ENCODE measurements around the gene DAP. TPM values are rescaled to one million over a fixed set of nuclear protein-coding genes. Genes with fewer than 3 reads are reported as not detected.
A peak's percentile ranks its signal among the peaks of the same experiment; 100 is the strongest.

The DAP gene
- total and polyA plus RNA-seq, 2 experiments from 2014 or later = 35.7 to 37.6 TPM

DNA sequence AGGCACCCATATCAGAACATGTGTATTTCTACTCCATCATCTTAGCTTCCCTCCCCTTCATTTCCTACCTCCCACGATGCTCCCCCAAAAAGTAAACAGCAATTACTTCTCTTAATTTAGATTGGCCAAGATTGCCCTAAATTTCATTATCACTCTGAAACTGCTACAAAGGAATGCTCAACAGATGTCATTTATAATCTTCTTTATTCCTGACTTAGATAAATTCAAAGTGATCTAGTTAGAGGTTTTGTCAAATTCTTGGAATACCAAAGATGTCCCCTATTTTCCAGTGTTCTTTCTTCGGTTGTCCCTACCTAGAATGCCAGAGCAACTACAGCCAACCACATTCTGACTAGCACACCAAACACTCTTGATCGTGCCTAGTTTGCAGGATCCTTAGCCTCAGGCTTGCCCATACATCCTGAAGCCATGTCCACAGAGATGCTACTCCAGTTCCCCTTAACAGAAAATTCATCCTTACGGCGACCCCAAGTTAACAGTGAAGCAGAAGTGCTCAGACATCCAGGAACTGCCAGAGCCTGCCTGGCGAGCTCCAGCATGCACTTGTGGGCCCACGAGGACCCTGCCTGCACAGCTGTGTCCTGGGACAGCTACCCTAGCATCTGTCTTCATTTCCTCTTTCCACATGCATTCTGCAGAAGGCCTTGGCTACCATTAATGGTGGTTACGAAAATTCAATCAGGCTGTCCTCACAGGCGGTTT lies 31.6 kb downstream of the DAP start (continued):
- TF ChIP-seq, protein P1, sequence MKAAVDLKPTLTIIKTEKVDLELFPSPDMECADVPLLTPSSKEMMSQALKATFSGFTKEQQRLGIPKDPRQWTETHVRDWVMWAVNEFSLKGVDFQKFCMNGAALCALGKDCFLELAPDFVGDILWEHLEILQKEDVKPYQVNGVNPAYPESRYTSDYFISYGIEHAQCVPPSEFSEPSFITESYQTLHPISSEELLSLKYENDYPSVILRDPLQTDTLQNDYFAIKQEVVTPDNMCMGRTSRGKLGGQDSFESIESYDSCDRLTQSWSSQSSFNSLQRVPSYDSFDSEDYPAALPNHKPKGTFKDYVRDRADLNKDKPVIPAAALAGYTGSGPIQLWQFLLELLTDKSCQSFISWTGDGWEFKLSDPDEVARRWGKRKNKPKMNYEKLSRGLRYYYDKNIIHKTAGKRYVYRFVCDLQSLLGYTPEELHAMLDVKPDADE (IDR thresholded peaks at IDR 0.05) = no peak
- TF ChIP-seq EZH2 (IDR thresholded peaks at IDR 0.05; ENCODE audit: low read depth, unreplicated experiment) (no peak), POLR2AphosphoS5 (IDR thresholded peaks at IDR 0.05; ENCODE audit: low read depth) (no peak), EZH2phosphoT487 (IDR thresholded peaks at IDR 0.05; ENCODE audit: unreplicated experiment) (no peak)
- TF ChIP-seq, protein P2, sequence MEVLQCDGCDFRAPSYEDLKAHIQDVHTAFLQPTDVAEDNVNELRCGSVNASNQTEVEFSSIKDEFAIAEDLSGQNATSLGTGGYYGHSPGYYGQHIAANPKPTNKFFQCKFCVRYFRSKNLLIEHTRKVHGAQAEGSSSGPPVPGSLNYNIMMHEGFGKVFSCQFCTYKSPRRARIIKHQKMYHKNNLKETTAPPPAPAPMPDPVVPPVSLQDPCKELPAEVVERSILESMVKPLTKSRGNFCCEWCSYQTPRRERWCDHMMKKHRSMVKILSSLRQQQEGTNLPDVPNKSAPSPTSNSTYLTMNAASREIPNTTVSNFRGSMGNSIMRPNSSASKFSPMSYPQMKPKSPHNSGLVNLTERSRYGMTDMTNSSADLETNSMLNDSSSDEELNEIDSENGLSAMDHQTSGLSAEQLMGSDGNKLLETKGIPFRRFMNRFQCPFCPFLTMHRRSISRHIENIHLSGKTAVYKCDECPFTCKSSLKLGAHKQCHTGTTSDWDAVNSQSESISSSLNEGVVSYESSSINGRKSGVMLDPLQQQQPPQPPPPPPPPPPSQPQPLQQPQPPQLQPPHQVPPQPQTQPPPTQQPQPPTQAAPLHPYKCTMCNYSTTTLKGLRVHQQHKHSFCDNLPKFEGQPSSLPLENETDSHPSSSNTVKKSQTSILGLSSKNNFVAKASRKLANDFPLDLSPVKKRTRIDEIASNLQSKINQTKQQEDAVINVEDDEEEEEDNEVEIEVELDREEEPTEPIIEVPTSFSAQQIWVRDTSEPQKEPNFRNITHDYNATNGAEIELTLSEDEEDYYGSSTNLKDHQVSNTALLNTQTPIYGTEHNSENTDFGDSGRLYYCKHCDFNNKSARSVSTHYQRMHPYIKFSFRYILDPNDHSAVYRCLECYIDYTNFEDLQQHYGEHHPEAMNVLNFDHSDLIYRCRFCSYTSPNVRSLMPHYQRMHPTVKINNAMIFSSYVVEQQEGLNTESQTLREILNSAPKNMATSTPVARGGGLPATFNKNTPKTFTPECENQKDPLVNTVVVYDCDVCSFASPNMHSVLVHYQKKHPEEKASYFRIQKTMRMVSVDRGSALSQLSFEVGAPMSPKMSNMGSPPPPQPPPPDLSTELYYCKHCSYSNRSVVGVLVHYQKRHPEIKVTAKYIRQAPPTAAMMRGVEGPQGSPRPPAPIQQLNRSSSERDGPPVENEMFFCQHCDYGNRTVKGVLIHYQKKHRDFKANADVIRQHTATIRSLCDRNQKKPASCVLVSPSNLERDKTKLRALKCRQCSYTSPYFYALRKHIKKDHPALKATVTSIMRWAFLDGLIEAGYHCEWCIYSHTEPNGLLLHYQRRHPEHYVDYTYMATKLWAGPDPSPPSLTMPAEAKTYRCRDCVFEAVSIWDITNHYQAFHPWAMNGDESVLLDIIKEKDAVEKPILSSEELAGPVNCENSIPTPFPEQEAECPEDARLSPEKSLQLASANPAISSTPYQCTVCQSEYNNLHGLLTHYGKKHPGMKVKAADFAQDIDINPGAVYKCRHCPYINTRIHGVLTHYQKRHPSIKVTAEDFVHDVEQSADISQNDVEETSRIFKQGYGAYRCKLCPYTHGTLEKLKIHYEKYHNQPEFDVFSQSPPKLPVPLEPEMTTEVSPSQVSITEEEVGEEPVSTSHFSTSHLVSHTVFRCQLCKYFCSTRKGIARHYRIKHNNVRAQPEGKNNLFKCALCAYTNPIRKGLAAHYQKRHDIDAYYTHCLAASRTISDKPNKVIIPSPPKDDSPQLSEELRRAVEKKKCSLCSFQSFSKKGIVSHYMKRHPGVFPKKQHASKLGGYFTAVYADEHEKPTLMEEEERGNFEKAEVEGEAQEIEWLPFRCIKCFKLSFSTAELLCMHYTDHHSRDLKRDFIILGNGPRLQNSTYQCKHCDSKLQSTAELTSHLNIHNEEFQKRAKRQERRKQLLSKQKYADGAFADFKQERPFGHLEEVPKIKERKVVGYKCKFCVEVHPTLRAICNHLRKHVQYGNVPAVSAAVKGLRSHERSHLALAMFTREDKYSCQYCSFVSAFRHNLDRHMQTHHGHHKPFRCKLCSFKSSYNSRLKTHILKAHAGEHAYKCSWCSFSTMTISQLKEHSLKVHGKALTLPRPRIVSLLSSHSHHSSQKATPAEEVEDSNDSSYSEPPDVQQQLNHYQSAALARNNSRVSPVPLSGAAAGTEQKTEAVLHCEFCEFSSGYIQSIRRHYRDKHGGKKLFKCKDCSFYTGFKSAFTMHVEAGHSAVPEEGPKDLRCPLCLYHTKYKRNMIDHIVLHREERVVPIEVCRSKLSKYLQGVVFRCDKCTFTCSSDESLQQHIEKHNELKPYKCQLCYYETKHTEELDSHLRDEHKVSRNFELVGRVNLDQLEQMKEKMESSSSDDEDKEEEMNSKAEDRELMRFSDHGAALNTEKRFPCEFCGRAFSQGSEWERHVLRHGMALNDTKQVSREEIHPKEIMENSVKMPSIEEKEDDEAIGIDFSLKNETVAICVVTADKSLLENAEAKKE (CRISPR knock-in tag; IDR thresholded peaks at IDR 0.05) = no peak

DNA sequence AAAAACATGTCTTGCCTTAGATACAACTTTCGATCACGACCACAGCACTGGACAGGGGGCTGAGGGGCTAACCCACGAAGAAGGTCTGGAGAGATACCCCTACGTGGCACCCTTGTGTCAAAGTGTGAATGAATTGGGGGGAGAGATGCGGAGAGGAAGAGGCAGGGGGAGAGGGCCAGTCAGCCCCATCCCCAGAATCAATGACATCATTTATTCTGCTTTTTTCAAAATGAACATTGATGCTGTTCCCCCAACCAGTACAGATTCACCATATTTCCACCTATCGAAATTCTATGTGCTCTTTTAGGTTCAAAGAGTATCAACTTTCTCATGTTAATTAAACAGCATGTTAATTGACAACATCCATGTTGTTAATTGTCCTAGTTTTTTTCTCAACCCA lies 32.4 kb downstream of the DAP start:
- Mint-ChIP-seq H3K4me3 (no peak overlapping the region), H3K4me1 (peaks cover 6% of the 10 kb centered on the region; the same call in 2 of the 3 replicates), H3K27me3 (ENCODE audit: insufficient read depth, low read depth, poor library complexity) (no peaks in the 10 kb centered on the region), H3K9me3 (no peaks in the 10 kb centered on the region), H3K27ac (peak overlapping the region; percentile 28; the same call in 1 of the 2 replicates), H3K36me3 (ENCODE audit: low read depth) (peaks cover 12% of the 10 kb centered on the region)
- Histone ChIP-seq H3K4me1 (ENCODE audit: insufficient read depth) (no peaks in the 10 kb centered on the region), H3K4me3 (no peak overlapping the region), H3K27ac (ENCODE audit: low read depth) (no peak overlapping the region), H2AFZ (no peak overlapping the region), H3K4me2 (no peak overlapping the region), H3K79me2 (replicated peaks; ENCODE audit: insufficient read depth) (no peaks in the 10 kb centered on the region), H3K9me2 (ENCODE audit: insufficient read depth) (no peaks in the 10 kb centered on the region), H4K20me1 (replicated peaks; ENCODE audit: insufficient read depth) (no peaks in the 10 kb centered on the region; the same call in 1 of the 2 replicates), H3K27me3 (ENCODE audit: insufficient read depth) (no peaks in the 10 kb centered on the region), H3K36me3 (ENCODE audit: insufficient read depth) (no peaks in the 10 kb centered on the region; the same call in 1 of the 2 replicates), H3F3A (replicated peaks; ENCODE audit: low read depth) (no peaks in the 10 kb centered on the region)
- ATAC-seq = no peak
- no peak for DNase-seq (ENCODE audit: low spot score)
- TF ChIP-seq, protein P2 (CRISPR knock-in tag; IDR thresholded peaks at IDR 0.05) = no peak
- TF ChIP-seq ZNF331 (CRISPR knock-in tag; IDR thresholded peaks at IDR 0.05; ENCODE audit: low read depth) (no peak), POLR2AphosphoS5 (IDR thresholded peaks at IDR 0.05; ENCODE audit: low read depth) (no peak), EZH2phosphoT487 (IDR thresholded peaks at IDR 0.05; ENCODE audit: unreplicated experiment) (no peak), CREB1 (CRISPR knock-in tag; IDR thresholded peaks at IDR 0.05; ENCODE audit: low read depth) (no peak)
